ENCODE data around the gene CNNM4.
"Not testable (repeated sequence)": the region's sequence is repeated elsewhere in the genome, so short reads cannot be mapped to it uniquely, and the experiment has no call there.

Gene CNNM4

GRCh38 chr2:96772903-96773671 is 12.4 kb downstream of the CNNM4 start:
- TF ChIP-seq POLR2AphosphoS5 (IDR thresholded peaks at IDR 0.05; ENCODE audit: low read depth, low read length), result no peak
- DNase-seq (ENCODE audit: insufficient read length) (no peak), FAIRE-seq (peak; percentile 90)

DNA sequence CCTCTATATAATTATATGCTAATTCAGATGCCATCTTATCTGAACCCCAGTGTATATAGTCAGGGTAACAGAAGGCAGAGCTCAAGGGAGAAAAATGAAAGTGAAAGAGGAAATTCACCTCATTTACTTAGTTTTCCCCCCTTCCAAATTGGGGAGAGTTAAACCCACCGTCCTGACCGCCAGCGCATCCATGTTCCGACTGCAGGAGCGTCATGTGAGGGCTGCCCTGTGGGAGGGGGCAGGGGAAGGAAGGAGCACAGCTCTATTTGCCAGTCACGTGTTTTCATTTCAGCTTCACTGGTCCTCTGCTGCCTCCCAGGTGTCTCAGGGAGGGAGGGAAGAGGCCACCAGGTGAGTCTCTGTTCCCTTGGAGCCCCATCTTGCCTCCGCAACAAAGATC is 13.2 kb downstream of the CNNM4 start:
- no peak for TF ChIP-seq POLR2AphosphoS5 (IDR thresholded peaks at IDR 0.05; ENCODE audit: low read depth, low read length)
- TF ChIP-seq POLR2A (IDR thresholded peaks at IDR 0.05; ENCODE audit: low read depth, low read length), result no peak
- no peak for TF ChIP-seq TAF1 (IDR thresholded peaks at IDR 0.05; ENCODE audit: borderline replicate concordance, low read depth, low read length)
- FAIRE-seq, result peak; percentile 80
- DNase-seq (ENCODE audit: insufficient read length), result no peak

- DNase-seq (ENCODE audit: insufficient read length), result no peak
These were observed 14.5 kb downstream of the CNNM4 start for GRCh38 chr2:96775160-96775559.

GRCh38 chr2:96783388-96783787 is 22.7 kb downstream of the CNNM4 start:
- DNase-seq (ENCODE audit: insufficient read length), result no peak
- no peak for FAIRE-seq
- no peak for TF ChIP-seq POLR2AphosphoS5 (IDR thresholded peaks at IDR 0.05; ENCODE audit: low read depth, low read length)
- no peak for TF ChIP-seq TAF1 (IDR thresholded peaks at IDR 0.05; ENCODE audit: borderline replicate concordance, low read depth, low read length)
- TF ChIP-seq POLR2A (IDR thresholded peaks at IDR 0.05; ENCODE audit: low read depth, low read length), result no peak

More at GRCh38 chr2:96775160-96775559, 14.5 kb downstream of the CNNM4 start:
- TF ChIP-seq POLR2A (IDR thresholded peaks at IDR 0.05; ENCODE audit: low read depth, low read length) (no peak), POLR2AphosphoS5 (IDR thresholded peaks at IDR 0.05; ENCODE audit: low read depth, low read length) (no peak), TAF1 (IDR thresholded peaks at IDR 0.05; ENCODE audit: borderline replicate concordance, low read depth, low read length) (no peak)
- FAIRE-seq, result no peak

DNA sequence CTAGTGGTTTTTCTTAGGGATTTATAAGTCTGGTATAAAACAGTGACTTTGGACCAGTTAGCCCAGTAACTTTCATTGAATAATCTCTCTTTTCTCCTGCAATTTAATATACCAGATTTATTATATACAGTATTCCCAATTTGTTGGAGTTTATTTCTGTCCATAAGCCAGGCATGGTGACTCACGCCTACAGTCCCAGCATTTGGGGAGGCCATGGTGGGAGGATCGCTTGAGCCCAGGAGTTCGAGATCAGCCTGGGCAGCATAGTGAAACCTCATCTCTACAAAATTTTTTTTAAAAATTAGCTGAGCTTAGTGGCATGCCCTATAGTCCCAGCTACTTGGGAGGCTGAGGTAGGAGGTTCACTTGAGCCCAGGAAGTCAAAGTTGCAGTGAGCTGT is 26.7 kb downstream of the CNNM4 start:
- no peak for DNase-seq (ENCODE audit: insufficient read length)
- TF ChIP-seq POLR2A (IDR thresholded peaks at IDR 0.05; ENCODE audit: low read depth, low read length), result no peak
- no peak for TF ChIP-seq TAF1 (IDR thresholded peaks at IDR 0.05; ENCODE audit: borderline replicate concordance, low read depth, low read length)
- TF ChIP-seq POLR2AphosphoS5 (IDR thresholded peaks at IDR 0.05; ENCODE audit: low read depth, low read length), result no peak
- FAIRE-seq, result no peak

GRCh38 chr2:96788442-96789244 is 27.9 kb downstream of the CNNM4 start:
- no peak for FAIRE-seq
- no peak for DNase-seq (ENCODE audit: insufficient read length)
- no peak for TF ChIP-seq POLR2A (IDR thresholded peaks at IDR 0.05; ENCODE audit: low read depth, low read length)
- TF ChIP-seq TAF1 (IDR thresholded peaks at IDR 0.05; ENCODE audit: borderline replicate concordance, low read depth, low read length), result no peak
- no peak for TF ChIP-seq POLR2AphosphoS5 (IDR thresholded peaks at IDR 0.05; ENCODE audit: low read depth, low read length)

- no peak for FAIRE-seq
- DNase-seq (ENCODE audit: insufficient read length), result no peak
- TF ChIP-seq POLR2A (IDR thresholded peaks at IDR 0.05; ENCODE audit: low read depth, low read length) (no peak), TAF1 (IDR thresholded peaks at IDR 0.05; ENCODE audit: borderline replicate concordance, low read depth, low read length) (no peak), POLR2AphosphoS5 (IDR thresholded peaks at IDR 0.05; ENCODE audit: low read depth, low read length) (no peak)
These were observed 28.5 kb downstream of the CNNM4 start for GRCh38 chr2:96789245-96789617.

- FAIRE-seq (no peak), DNase-seq (ENCODE audit: insufficient read length) (no peak)
- TF ChIP-seq TAF1 (IDR thresholded peaks at IDR 0.05; ENCODE audit: borderline replicate concordance, low read depth, low read length) (no peak), POLR2AphosphoS5 (IDR thresholded peaks at IDR 0.05; ENCODE audit: low read depth, low read length) (no peak), POLR2A (IDR thresholded peaks at IDR 0.05; ENCODE audit: low read depth, low read length) (no peak)
These were observed 32.4 kb downstream of the CNNM4 start for GRCh38 chr2:96792772-96793749.

DNA sequence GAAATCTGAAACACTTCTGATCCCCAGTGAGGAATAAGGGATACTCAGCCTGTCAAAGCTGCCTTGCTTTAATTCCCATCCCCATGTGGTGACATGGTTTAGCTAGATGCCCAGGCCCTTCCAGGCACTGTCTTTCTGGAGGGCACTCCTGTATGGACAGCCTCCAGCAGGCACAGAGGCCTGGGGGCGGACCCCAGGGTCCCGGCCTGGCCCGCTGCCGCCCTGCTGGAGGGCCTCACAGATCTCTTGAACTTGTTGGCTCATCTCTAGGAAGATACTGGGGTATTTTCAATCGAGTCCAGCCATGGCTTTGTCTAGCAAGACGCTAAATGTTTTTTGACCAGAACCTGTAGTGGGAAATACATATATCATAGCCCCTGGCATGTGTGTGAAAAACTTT is 34.4 kb downstream of the CNNM4 start:
- DNase-seq (ENCODE audit: insufficient read length) (no peak), FAIRE-seq (no peak)
- TF ChIP-seq POLR2AphosphoS5 (IDR thresholded peaks at IDR 0.05; ENCODE audit: low read depth, low read length) (no peak), TAF1 (IDR thresholded peaks at IDR 0.05; ENCODE audit: borderline replicate concordance, low read depth, low read length) (no peak), POLR2A (IDR thresholded peaks at IDR 0.05; ENCODE audit: low read depth, low read length) (no peak)

DNA sequence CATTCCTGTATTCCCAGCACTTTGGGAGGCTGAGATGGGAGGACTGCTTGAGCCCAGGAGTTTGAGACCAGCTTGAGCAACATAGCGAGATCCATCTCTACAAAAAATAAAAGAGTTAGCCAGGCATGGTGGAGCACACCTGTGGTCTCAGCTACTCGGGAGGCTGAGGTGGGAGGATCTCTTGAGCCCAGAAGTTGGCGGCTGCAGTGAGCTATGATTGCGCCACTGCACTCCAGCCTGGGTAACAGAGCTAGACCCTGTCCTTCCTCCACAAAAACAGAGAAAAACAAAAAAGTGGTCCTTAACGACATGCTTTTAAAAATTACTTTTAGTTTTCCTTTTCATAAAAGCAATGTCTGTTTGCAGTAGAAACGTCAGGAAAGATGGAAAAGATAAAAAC is 35.8 kb downstream of the CNNM4 start:
- not testable (repeated sequence) for FAIRE-seq; DNase-seq (ENCODE audit: insufficient read length)

- TF ChIP-seq TAF1 (IDR thresholded peaks at IDR 0.05; ENCODE audit: borderline replicate concordance, low read depth, low read length), result no peak
- no peak for TF ChIP-seq POLR2A (IDR thresholded peaks at IDR 0.05; ENCODE audit: low read depth, low read length)
- DNase-seq (ENCODE audit: insufficient read length) (no peak), FAIRE-seq (no peak)
These were observed 36.4 kb downstream of the CNNM4 start for GRCh38 chr2:96797066-96797625.

All from GM12892 (cell line).